HPDE6-E6E7 (cell line): Measurements from ENCODE around the gene FRG2C.
"Not testable (repeated sequence)": the region's sequence is repeated elsewhere in the genome, so short reads cannot be mapped to it uniquely, and the experiment has no call there.

ENCODE experiments used
- DNase-seq: peaks from one replicate; pipeline ENCODE4 v3.0.0; 2011; ENCODE audit warnings: missing footprints; ENCODE audit errors: extremely low spot score

The FRG2C gene

DNA sequence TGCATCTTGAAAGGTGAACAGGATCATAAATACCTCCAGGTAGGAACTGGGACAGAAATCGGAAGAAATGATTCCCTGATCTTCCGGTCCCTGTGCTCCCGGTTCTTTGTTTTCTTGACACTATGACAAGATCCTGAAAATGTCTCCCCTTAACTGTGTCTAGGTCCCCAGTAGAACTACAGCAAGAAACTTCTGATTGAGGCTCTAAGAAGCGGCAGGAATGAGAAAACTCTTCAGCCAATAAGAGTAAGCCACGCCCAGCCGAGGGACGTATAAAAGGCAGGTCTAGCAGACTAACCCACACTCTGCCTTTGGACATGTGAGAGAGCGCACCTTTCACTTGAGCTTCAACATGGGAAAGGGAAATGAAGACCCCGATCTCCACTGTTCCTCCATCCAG is at the start of gene FRG2C:
FRG2C (plus strand) TSS at position 301 of the 400 bp plus-strand sequence; CDS start at position 353, 52 bp downstream.
- DNase-seq, result not testable (repeated sequence)

DNA sequence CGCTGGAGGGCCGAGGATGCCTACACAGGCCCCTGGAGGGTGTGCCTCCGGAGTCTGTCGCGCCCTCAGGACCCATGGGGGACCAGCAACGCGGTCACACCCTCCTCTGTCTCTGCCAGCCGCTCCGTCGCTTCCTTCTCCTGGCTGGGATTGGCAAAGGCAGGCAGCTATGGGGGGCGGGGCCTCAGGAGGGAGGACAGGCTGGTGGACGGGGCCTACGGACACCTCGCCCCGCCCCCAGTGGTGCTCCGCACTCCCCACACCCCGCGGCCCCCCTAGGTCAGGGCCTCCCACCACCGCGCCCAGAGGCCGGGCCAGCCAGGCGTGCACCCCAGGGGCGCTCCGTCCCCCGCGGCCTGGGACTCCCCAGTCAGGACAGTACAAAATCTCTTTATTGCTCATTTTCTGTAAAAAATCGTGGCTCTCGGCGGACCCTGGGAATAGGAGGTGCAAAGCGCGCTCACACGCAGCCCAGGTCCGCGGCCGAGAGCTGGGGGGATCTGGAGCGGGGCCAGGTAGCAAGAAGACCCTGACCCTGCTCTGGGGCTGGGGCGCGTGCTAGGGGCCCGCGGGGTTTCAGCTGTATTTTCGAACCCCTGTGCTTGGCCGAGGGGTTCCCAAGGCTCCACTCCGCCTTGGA is 45.3 kb upstream of the FRG2C start:
- DNase-seq, result peak; percentile 1

DNA sequence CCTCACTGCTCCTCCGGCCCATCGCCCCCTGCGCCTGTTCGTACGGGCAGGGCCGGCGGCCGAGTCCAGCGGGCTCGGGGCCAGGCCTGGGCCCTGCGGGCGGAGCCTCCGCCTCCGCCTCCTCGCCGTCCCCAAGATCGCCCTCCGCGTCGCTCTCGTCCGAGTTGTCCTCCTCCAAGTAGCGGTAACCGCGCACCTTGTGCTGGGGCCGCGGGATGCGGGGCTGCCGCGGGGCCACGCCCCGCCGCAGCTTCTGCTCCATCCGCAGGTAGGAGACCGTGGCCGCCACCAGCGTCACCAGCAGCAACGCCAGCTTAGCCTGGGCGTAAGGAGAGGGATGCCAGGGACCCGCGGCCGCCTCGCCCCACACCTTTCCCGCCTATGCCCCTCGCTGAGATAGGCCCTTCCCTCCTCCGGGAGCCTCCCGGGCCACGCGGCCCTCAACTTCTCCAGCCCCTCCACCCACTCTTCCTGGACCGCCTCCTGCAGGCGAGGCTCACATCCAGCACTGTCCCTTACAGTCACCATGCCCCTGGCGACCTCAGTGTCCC is 44.6 kb upstream of the FRG2C start:
- DNase-seq, result not testable (repeated sequence)

DNA sequence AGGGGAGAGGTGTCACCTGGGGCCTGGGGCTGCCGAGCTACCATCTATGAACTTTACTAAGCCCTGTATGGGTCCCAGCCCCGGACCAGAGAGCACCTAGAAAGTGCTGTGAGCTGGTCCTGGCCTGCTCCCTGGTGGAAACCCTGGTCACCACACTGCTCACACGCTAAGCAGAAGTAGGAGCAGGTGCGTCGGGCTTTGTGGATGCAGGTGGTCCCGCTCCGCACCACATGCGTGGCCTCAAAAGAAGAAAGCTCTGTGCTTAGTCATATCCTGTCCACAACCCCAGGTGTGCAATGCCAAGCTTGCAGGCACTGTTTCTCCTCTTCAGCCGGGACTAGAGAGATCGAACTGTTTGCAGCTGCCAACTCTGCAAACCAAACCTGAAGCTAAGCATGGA is 42.4 kb upstream of the FRG2C start:
- DNase-seq, result not testable (repeated sequence)

DNA sequence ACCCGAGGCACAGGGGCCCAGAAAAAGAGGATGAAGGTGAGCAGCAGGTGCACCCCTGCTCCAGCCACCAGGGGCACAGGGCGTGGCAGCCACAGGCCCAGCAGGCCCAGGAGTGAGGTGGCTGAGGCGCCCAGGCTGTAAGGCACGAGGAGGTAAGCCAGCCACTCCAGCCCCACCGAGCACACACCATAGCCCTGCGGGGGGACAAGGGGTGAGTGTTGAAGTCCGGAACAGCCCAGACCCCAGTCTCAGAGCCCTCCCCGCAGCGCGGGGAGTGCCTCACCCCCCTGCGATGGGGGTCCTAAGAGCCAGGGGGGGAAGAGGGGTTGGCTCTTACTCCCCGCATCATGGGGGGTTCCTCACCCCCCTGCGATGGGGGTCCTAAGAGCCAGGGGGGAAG is 40.5 kb upstream of the FRG2C start:
- DNase-seq, result not testable (repeated sequence)

DNA sequence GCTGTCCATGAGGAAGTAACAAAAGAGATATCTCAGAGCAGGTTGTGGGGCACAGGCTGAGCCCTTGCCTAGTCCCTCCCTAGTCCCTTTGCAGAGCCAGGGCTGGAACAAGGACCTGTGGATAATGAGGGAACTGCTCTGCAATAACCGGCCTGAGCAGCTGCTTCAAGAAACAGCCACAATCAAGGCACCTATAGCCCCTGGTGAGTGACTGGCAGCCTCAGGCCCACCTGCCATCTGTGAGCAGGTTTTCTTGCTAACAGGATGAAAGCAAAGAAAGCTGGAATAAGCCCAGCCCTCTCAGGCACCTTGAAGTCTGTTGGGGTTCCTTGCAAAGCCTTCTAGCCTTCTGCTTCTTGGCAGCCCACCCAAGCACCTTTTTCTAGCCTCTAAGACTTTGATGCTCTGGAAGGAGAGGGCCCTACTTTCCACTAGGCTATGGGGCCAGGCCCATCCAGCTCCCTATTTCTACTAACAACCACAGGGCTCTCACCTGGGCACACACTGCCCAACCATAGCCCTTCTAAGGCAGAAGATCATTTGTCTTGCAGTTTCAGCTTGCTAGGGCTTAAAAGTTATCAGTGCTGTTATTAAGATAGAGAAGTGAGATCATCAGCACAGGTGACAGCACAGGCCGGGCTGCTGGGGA is 33.1 kb upstream of the FRG2C start:
- not testable (repeated sequence) for DNase-seq

DNA sequence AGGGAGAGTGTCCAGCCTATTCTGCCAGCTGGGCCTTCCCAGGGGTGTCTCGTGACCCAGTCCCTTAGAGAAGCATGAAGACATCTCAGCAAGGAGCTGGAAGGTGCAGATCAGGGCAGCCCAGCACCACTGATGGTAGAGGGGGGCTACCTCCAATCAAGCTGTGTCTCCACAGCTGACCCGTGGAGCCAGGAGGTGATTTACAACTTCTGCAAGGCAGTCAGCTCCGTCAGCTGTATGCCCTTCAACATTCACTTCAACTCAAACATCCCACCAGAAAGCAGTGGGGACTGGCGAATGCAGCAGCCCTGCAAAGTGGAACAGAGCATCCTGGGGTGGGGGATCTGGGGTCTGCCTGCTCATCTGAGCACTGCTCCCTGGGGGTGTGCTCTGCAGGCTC is 32.6 kb upstream of the FRG2C start:
- DNase-seq, result no peak

DNA sequence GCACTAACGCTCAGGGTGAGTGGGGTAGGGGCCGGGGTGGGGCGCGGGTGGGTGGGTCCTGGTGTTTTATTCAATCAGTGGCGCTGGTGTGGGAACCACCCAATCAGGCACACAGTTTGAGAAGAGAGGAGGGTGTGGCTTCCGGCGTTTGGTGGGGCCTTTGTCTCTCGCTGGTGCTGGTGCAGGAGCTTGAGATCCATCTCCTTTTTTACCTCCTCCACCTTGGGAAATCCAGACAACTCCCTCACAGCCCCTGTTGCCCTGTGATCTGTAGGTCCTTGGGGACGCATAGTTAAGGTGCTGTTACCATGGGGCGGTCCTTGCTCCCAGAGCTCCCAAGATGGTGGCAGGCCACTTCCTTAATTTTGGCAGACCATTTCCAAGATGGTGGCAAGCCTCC is 25.2 kb upstream of the FRG2C start:
- DNase-seq, result not testable (repeated sequence)

DNA sequence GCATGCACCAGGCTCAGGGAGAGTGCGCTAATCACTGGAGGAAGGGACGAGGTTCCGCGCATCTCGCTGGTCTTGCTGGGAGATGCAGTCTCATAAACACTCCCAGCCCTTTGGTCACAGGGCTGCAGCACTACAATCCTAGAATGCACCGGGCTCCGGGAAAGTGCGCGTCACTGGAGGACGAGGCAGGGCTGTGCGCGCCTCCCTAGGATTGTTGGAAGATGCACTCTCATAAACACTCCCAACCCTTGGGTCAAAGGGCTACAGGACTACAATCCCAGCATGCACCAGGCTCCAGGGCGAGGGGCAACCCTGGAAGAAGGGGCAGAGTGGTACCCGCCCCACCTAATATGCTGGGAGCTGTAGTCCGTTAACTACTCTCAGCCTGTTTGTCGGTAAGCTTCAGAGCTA is 23.0 kb upstream of the FRG2C start:
- DNase-seq, result peak; percentile 9

DNA sequence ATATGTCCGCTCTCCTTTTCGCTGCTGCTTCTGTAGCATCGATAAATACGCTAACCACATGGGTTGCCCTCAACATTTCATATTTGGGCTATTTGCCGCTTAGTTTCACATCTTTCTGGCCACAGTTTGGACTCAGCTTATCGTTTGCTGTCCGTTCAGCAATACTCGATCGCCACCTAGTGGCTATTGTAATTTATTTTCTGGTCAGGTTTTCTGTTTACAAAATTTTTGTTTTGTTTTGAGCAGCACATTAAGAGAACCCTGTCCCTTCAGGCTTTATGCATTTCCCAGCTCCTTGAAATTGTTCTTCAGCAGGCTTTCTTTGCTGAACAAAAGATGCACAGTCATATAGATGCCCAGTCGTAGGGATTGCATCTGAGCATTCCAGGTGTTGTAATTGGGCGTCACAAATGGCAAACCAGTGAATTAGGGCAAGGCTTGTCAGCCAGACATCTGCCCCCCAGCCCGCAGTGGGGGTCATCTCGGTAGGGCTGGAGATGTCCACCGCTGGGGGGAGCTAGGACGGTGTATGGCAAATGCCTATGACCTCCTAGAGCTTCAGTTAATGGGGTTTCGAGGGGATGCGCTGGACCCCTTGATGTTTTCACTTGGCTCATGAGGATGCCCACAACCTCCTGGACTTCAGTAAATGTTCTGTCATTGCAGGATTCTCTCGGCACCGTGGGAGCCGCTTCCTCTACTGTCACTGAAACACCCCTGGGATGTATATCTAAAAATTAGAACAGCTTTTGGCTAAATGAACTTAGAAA is 20.9 kb upstream of the FRG2C start:
- DNase-seq, result not testable (repeated sequence)

DNA sequence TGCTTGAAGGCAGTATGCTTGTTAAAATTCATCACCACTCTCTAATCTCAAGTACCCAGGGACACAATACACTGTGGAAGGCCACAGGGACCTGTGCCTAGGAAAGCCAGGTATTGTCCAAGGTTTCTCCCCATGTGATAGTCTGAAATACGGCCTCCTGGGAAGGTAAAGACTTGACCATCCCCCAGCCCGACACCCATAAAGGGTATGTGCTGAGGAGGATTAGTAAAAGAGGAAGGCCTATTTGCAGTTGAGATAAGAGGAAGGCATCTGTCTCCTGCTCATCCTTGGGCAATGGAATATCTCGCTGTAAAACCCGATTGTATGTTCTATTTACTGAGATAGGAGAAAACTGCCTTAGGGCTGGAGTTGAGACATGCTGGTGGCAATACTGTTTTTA is 18.6 kb upstream of the FRG2C start:
- not testable (repeated sequence) for DNase-seq

DNA sequence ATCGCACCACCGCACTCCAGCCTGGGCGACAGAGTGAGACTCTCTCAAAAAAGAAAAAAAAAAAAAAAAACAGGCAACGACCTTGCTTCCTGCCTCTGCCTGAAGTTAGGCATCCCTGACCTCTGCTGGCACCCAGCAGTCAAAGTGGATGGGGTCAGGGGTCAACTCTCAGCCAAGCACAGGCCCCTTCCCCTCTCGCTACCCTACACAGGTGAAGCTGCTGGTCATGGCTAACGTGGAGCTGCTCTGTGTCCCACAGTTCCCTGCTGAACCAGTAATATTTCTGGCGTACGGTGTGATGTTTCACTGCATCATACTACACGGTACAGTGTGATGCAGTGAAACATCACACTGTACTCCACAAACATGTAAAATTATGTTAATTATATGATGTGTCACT is 13.9 kb upstream of the FRG2C start:
- DNase-seq, result no peak

DNA sequence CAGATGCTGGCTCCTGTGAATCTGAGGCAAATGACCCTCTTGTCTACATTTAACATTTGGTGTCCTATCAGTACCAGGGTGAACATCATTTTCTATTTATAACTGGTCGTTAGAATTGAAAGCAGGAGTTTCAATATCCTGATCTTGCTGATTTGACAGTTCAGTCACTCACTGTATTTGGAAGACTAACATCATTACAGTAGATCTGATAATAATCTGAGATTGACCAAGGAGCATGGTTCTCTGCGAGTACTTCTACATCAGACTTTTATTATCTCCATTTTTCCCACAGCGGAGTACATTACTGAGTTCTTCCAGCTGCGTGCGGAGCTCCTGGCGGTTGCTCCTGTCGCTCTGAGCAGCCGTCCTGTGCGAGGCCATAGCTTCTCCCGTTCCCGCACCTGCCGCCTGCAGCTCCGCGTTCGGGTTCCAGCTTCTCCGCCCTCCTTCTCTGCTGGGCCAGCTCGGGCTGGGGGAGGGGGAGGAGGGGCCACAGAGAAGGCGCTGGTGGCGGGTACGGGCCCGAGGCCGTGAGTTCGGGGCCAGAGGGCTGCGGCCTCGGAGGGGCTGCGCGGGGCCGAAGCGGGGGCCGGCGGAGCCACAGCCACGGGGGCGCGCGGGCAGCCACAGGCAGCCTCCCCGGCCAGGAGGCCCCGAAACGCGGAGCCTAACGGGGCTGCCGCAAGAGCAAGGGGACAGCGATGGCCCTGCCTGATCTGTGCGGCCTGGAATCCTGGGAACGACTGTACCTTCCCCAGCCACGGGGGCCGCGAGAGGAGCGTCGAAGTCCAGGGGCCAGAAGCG is 8.8 kb upstream of the FRG2C start:
- DNase-seq, result not testable (repeated sequence)

DNA sequence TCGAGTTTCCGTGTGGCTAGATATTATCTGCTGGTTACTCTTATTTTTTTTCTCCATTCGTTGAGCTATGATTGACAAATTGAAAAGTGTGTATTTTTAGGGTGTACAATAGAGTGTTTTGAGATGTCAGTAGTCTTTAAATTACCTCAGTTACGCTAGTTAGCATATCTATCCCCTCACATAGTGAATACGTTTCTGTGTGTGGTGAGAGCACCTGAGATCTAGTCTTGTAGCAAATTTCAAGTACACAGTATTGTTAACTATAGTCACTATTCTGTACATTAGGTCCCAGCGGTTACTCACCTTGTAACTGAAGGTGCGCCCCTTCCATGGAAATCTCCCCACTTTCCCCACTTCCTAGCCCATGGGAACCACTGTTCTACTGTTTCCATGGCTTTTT is 8.2 kb upstream of the FRG2C start:
- DNase-seq, result not testable (repeated sequence)

DNA sequence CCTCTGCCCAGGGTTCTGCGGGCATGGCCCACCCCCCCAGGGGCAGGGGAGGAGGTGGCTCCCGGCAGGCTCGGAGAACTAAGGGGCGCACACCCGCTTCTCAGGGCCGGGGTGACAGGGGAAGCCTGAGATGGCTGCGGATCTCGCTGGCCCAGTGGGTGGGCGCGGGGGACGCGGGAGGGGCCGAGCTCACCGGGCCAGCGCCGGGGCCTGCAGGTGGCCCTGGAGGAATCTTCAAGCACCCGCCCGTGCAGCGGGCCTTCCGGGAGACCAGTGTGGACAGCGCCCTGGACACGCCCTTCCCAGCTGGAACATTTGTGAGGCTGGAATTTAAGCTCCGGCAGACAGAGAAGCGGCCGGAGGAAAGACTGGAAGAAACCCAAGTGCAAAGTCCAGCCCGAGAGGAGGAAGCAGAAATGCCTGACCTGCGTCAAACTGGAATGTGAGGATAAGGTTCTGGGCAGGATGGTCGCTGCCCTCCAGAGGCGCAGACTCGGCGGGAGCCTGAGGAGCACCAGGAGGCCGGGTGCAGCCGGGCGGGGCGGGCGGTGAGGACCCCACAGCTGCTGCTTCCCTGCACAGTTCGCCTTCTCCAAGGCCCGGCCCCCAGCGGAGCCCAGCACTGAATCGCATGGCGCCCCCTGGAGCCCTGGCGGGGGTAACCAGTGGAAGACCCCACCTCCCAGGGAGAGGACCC is 5.6 kb upstream of the FRG2C start:
- not testable (repeated sequence) for DNase-seq

DNA sequence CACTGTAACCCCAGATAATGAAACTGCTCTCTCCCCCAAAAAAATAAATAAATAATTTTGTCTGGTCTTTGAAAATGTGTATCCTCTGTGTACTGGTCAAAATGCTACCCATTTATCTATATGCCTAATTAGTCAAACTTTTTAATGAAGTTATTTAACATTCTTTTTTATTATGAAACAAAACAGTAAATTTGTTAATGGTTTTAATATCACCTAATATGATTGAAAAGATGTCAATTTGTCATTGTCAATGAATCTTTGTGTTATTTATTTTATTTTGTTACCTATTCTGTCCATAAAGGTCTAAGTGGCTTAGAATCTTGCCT is 5.1 kb upstream of the FRG2C start:
- DNase-seq, result not testable (repeated sequence)

DNA sequence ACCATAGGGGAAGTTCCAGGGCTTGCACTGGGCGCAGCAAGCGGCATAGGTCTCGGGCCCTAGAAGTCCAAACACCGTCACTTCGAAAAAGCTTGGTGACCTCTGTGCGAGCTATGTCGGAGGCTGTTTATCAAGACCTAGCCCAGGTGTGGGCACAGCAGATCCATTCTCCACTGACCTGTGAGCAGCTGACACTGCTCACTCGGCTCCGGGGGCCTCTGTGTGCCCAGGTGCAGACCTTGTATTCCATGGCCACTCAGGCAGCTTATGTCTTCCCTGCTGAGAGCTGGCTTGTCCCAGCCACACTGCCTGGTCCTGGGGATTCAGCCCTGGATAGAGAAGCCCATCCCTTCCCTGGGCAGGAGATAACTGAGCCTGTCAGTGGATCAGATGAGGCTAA is 1.5 kb downstream of the FRG2C start:
- DNase-seq, result not testable (repeated sequence)

DNA sequence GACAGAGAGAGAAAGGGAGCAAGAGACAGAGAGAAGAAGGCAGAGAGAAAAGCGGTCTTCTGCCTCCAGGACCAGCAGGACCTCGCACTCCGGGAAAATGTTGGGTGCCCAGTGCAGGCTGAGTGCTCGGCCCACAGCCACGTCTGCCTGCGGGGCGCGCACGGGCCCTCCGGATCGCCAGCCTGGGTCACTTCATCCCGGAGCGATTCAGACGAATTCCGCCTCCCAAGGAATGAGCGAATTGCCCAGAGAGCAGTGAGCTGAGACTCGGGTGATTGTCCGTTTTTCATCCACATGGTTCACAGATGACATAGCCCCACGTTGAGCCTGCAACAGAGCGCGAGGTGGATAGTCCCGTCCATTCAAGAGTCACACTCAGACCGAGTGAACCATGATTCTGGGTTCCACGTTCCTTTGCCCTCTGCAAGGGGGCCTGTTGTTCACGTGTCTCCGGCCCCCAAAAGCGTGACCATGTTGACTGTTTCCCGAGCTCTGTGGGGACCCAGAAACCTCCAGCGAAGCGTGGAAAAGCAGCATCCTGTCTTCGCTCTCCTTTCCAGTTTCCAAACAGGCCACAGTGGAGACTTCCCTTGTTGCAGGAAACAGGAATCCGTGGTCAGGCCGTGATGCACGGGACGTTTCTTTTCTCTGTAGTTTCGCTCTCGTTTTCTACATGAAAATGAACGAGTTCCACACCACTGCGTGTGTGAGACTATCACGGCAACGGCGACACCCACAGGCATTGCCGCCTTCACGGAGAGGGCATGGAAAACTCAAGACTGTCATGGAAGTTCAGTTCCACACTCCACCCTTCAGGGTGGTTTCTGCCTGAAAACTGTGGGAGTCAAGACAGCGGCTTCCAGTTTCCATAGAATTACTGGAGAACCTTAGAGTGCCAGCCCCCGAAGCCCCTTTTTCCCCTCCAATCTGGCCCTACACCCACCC is 3.9 kb downstream of the FRG2C start:
- not testable (repeated sequence) for DNase-seq

DNA sequence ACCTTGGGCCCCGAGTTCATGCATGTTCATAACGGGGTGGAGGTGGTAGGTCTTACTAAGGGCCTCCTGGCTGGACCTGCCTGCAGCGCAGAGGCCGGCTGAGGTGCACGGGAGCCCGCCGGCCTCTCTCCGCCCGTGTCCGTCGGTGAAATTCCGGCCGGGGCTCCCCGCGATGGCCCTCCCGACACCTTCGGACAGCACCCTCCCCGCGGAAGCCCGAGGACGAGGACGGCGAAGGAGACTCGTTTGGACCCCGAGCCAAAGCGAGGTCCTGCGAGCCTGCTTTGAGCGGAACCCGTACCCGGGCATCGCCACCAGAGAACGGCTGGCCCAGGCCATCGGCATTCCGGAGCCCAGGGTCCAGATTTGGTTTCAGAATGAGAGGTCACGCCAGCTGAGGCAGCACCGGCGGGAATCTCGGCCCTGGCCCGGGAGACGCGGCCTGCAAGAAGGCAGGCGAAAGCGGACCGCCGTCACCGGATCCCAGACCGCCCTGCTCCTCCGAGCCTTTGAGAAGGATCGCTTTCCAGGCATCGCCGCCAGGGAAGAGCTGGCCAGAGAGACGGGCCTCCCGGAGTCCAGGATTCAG is 4.7 kb downstream of the FRG2C start:
- not testable (repeated sequence) for DNase-seq
